ENCODE measurements around the gene TLE3.

TLE3 gene

GRCh38 chr15:70061696-70062270, 35.9 kb downstream of the TLE3 start:
- no peak for DNase-seq

- no peak for DNase-seq
Measured at GRCh38 chr15:70060993-70061305, 36.8 kb downstream of the TLE3 start.

DNA sequence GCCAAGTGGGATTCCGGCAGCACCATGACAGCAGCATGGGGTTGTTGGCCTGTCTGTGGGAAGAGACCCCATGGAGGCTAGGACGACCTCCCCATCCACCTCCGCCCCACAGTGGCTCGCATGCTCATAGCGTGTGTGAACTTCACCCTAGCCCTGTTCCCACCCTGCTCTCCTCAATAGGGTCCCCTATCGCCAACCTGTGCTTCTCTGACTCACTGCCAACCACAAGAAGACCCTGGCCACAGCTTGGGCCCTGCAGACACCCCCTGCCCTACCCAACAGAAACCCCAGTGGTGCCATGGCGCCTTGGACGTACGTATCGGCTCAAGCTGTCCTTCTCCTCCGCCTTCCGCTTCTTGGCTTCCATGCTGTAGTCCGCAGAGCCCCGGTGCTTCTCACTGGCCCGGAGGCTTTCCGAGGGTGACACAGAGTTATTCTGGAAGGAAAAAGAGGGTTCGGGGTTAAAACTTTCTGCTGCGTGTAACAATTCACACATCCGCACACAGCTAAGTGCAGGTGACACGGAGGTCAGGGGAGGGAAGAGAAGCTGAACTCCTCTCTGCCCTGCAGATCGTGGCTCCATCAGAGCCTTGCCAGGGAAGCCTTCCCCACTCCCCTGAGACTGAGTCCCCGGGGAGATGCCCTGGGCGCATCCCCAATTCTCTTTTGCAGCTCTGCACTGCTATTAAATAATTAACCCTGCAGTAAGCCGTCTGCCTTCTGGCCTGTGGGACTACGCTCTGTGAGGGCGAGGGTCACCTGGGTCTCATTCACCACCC, 37.3 kb downstream of the TLE3 start:
- no peak for DNase-seq

GRCh38 chr15:70059476-70060213, 38.1 kb downstream of the TLE3 start:
- no peak for DNase-seq

DNA sequence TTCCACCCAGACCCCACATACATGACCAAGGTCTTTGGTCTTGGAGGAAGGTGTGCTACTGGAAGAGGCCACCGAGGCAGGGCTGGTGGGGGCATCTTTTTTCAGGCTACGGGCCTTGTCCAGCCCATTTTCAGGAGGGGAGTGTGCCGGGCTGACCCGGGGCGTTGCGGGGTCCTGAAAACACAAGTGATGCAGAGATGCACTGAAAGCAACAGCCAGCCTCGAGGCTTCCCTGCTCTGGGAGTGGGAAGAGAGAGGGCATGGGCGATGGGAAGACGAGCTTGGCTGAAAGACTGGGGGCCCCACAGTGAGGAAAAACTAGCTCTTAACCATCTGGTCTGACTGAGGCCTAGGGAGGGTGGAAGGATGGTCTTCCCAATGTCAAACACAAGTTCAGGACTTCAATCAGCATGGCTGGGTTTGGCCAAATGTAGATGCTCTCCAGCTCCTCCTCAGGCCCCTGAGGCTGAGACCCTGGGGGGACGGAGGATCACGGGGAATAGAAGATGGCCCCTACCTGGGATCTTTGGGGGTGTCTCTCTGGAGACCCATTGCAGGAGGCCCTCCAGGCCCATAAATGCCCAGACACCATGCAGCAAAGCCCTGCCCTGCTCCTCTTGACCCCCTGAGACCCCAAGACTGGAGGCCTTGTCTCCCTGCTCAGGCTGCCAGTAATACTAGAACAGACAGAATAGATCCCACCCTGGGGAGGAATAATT, 38.9 kb downstream of the TLE3 start:
- no peak for DNase-seq

DNA sequence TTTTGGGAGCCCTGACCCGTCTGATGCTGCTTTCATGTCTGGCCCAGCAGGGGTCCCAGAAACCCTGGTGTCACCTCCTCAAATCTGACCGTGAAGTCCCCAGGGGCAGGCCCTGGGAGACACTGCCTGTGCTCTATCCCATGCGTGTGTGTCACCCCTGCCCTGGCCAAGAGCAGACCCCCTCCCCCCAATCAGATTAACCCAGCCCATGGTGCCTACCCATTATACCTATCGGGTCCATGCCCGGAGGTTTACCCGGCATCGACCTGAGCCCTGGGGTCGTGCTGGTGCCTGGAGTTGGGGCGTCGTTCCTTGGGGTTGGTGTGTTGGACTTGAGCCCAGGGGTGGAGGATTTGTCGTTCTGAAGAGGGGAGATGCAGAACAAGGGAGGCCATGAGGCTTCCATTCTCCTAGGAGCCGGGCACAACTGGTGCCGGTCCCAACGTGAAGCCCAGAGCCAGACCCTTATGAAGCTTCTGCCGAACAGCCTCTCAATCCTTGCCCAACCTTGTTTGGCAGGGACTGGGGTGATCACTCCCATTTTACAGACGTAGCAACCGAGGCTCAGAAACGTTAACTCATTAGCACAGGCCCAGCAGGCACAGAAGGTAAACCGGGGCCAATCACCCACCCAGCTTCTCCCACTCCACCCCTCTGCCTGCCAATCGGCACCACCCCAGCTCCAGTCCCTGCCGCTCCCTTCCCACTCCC, 39.6 kb downstream of the TLE3 start:
- DNase-seq: no peak

- no peak for DNase-seq
Measured at GRCh38 chr15:70056091-70056680, 41.5 kb downstream of the TLE3 start.

DNA sequence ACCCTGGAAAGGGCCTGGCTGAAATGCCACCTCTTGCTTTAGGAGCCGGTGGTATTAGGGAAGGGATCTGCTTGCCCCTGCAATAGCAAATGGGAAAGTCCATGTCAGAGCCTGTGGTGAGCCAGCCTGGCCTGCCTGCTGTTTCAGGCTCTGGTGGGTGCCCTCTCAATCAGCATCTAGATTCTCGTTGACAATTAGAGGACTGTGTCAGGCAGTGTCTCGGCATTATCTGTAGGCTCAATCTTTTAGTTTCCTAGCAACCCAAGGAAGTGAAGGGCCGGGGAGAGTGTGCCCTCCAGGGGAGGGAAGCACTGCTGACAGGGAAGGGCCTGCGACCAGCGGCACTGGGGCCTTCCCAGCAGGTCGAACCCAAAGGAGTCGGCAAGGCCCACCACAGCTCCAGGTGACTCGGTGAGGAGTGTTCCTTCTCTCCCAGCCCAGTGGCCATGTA, 42.1 kb downstream of the TLE3 start:
- no peak for DNase-seq

DNA sequence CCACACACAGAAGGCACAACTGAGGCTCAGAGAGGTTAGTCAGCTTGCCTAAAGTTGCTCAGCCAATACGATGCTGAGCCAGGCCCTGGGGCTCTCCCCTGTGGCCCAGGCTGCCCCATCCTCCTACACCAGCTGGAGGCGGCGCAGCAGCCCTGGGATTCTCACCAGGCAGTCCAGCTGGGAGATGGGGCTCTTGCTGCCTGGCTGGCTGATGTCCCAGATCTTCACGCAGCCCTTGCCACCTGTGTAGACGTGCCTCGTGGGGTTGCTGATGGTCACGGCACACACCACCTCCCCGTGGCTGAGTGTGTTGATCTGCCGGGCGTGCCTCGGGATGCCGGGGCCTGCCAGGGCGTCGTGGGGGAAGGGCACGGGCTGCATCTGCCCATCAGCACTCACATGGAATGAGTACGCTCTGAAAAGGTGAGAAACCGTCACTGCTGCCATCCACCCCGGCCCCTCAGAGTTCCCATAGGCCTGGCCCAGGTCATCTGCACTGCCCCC, 42.8 kb downstream of the TLE3 start:
- DNase-seq: no peak

- DNase-seq: no peak
Measured at GRCh38 chr15:70054366-70054765, 43.4 kb downstream of the TLE3 start.

DNA sequence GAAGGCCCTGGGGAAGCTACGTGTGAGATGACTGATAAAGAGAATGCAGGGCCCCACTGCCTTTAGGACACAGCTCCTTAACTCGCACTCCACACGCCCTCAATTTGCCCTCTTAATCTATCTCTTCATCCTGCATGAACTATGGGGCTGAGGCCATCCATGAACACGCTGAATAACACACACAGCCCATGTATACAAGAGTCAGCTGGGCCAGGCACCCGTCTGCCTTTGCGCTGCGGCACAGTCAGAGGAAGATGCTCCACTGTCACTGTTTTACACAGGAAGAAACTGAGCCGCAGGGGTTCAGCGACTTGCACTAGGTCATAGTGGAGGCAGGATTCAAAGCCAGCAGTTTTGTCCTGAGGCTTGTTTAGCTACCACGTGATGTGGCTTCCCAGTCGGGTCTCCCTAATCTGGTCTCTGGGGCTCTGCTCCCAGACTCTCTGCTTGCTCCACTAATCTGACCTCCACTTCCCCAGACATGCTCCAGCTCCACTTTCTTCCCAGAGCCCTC, 43.9 kb downstream of the TLE3 start:
- DNase-seq: no peak

GRCh38 chr15:70053001-70053715, 44.6 kb downstream of the TLE3 start:
- DNase-seq: no peak

DNA sequence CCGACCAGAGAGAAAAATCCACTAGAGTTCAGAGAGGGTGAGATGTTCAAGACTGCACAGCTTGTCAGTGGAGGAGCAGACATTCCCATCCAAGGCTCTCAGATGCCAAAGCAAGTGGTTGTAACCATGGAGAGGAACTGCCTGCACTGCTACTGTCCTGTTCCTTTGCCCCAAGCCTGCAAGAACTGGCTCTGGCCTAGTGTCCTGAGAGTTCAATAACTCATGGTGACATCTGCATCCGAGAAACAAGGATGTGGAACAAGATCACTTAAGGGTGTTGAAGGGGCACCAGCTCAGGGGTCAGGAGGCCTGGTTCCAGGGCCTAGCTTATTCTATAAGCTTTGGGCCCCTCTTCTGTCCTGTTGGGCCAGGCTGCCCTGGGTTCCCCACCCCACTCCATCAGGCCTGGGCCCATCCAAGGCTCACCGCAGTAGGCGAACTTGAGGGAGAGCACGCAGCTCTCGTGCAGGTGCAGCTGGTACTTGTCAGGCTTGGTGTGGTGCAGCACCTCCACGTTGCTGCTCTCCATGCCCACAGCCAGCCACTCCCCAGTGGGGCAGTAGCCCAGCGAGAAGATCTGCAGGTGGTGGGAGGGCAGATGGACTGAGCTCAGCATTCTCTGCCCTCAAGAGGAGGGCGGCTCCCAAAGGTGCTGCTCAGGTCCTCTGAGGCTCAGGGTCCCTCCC, 45.6 kb downstream of the TLE3 start:
- no peak for DNase-seq

DNA sequence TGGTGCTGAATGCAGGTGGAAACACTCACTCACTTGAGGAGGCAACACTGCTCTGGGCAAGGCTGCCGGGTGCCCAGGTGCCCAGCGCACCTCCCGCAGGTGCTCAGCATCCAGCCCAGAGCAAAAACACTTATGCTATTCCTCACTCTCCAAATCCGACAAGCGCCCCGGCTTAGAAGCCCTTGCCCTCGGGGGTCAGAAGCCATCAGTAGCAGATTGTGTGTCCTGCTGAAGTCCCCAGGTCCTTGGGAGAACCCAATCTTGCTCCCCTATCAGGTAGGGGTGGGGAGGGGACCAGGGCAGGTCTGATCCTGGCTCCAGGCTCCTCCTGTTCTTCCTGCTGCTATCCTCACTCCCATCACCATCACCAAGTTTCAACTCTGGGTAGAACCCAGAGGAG, 46.7 kb downstream of the TLE3 start:
- DNase-seq: no peak

GRCh38 chr15:70050441-70050840, 47.3 kb downstream of the TLE3 start:
- DNase-seq: no peak

DNA sequence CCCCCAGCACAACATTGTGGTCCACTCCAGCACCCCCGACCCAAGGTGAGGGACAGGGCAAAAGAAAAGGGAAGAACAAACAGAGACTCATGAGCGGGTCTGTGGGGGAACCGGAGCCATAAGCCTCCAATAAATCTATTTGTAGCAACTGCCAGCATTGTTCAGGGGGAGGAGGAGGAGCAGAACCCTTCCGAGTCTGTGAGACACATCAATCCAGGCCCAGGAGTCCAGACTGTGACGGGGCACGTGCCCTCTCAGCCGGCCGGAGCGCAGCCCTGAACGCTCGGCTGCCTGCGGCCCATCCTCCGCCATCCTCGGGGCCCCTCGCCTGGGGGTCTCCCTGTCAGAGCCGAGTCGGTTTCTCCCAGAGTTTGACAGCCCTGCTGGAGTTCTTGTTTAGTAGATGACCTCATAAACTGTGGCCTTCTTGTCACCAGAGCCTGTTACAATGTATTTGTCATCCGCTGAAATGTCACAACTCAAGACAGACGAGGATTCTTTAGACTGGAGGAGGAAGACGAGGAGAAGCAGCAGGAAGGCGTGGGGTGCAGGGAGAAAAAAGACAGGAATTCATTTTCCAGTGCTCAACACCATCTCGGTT, 47.9 kb downstream of the TLE3 start:
- no peak for DNase-seq

DNA sequence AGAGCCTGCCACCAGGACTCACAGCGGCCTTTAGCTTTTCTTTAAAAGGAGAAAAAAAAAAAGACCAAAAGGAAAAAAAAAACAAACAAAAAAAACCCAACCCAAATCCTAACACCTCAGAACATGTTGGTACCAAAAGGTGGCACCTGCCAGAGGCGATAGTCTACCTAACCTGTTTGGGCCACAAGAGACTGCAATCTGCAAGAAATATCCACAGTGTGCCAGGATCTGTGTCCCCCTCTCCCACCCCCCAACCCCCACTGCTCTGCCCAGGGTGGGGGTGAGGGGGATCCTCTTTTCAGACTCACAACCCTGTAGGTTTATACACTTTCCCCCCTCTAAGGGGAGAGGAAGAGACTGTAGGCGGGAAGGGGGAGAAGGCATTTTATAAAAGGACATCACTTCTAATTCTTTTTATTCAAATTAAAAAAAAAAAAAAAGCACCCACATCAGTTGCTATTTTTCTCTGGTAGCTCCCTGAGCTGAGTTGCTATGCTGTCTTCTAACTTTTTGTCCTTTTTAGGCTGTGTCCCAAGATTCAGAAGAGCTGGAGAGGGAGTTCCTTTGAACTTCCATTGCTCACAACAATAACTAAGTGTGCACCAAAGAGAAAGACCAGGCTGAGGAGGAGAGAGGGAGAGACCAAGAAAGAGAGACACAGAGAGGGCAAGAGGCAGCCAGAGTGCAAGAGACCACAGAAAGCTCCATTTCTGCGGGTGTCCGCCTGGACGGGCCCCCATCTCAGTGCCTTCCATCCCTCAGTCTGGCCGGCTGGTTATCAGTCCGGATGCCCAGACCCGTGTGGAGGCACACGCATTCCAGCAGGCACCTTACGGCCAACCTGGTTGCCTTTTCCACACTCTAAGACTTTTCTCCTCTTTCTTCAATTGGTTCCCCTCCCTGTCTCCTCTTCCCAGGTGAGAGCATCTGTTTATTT, 48.9 kb downstream of the TLE3 start:
- DNase-seq: no peak

DNA sequence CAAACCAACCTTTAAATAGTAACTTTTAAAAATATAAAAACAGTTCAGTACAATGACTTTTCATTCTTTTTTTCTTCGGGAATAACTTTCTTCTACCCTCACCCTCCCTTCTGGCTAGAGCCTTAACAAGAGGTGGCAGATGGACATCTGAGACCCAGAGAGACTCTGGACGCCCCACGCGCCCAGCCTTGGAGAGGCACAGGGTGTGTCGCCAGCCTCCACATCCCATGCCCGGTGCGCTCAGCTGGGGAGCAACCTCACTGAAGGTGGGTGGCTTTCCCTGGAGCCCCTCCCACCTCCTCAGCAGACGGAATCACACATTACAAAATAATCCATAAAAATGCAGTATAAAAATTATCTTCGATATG, 49.5 kb downstream of the TLE3 start:
- no peak for DNase-seq
